ENCODE results near the gene CRX. TPM values are rescaled to one million over a fixed set of nuclear protein-coding genes. Genes with fewer than 3 reads are reported as not detected.
"Not testable (repeated sequence)": the region's sequence is repeated elsewhere in the genome, so short reads cannot be mapped to it uniquely, and the experiment has no call there.

CRX gene
- total and polyA plus RNA-seq, 2 donors (not counting 1 experiment from before 2014, with no cell fraction given) = not detected

- no peak overlapping the region for H2AFZ ChIP-seq (ENCODE audit: low read length)
- no peak overlapping the region for H3K27ac ChIP-seq (ENCODE audit: insufficient read depth, low read length)
- no peaks in the 10 kb centered on the region for H3K27me3 ChIP-seq (ENCODE audit: control insufficient read depth, insufficient read depth, low read length)
- no peak for DNase-seq (ENCODE audit: low read depth in 2 of 2)
- H3K9me3 ChIP-seq (ENCODE audit: control insufficient read depth, insufficient read depth, low read depth, low read length) = no peaks in the 10 kb centered on the region
- peaks cover 3% of the 10 kb centered on the region for H3K4me1 ChIP-seq (ENCODE audit: control insufficient read depth, extremely low read depth, insufficient read depth, low read length)
- H3K79me2 ChIP-seq (ENCODE audit: control insufficient read depth, insufficient read depth, low read length) = peaks cover 31% of the 10 kb centered on the region
- no peaks in the 10 kb centered on the region for H4K20me1 ChIP-seq (ENCODE audit: control insufficient read depth, extremely low read depth, insufficient read depth, low read length)
- TF ChIP-seq CTCF (conservative IDR thresholded peaks at IDR 0.05 in 1 of 2, IDR thresholded peaks at IDR 0.05 in 1 of 2; ENCODE audit: low read depth in 1 of 2, low read length in 2 of 2) (no peak), EZH2 (IDR thresholded peaks at IDR 0.05; ENCODE audit: low read length, missing control alignments) (no peak)
- no peak overlapping the region for H3K9ac ChIP-seq (ENCODE audit: insufficient read depth, low read length)
- H3K36me3 ChIP-seq (ENCODE audit: control insufficient read depth, insufficient read depth, low read length) = peaks cover 12% of the 10 kb centered on the region
- H3K4me3 ChIP-seq (replicated peaks in 1 of 4; ENCODE audit: control extremely low read depth in 1 of 4, insufficient read depth in 1 of 4, low read depth in 3 of 4, low read length in 4 of 4) = peak overlapping the region in 3 of 4 experiments; percentile 85 to 96 (median 86)
- H3K4me2 ChIP-seq (ENCODE audit: extremely low read depth, insufficient read depth, low read length) = peak overlapping the region; percentile 84
Observed at GRCh38 chr19:47780215-47780551, 41.6 kb upstream of the CRX start.

DNA sequence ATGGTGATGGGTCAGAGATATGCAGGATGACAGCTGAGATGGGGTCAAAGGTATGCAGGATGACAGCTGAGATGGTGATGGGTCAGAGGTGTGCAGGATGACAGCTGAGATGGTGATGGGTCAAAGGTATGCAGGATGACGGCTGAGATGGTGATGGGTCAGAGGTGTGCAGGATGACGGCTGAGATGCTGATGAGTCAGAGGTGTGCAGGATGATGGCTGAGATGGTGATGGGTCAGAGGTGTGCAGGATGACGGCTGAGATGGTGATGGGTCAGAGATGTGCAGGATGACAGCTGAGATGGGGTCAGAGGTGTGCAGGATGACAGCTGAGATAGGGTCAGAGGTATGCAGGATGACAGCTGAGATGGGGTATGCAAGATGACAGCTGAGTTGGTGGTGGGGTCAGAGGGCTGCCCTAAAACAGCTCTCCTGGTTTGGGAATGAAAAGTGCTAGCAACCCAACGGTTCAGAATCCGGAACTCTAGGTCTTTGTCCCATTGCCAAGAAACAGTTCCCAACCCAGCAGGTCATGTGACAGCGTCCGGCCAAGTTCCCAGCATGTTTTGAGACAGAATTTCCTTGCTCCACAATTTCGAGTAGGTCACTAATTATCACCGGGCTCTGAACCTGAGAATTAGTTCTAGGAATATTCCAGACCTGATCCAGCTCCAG, 40.0 kb upstream of the CRX start:
- H4K20me1 ChIP-seq (ENCODE audit: control insufficient read depth, extremely low read depth, insufficient read depth, low read length) = no peaks in the 10 kb centered on the region
- no peak overlapping the region for H3K4me3 ChIP-seq (replicated peaks in 1 of 4; ENCODE audit: control extremely low read depth in 1 of 4, insufficient read depth in 1 of 4, low read depth in 3 of 4, low read length in 4 of 4)
- H3K27ac ChIP-seq (ENCODE audit: insufficient read depth, low read length) = no peak overlapping the region
- peaks cover 12% of the 10 kb centered on the region for H3K36me3 ChIP-seq (ENCODE audit: control insufficient read depth, insufficient read depth, low read length)
- H3K9me3 ChIP-seq (ENCODE audit: control insufficient read depth, insufficient read depth, low read depth, low read length) = no peaks in the 10 kb centered on the region
- H3K4me2 ChIP-seq (ENCODE audit: extremely low read depth, insufficient read depth, low read length) = no peak overlapping the region
- no peak for TF ChIP-seq EZH2 (IDR thresholded peaks at IDR 0.05; ENCODE audit: low read length, missing control alignments)
- TF ChIP-seq CTCF (conservative IDR thresholded peaks at IDR 0.05 in 1 of 2, IDR thresholded peaks at IDR 0.05 in 1 of 2; ENCODE audit: low read depth in 1 of 2, low read length in 2 of 2) = no peak
- H3K79me2 ChIP-seq (ENCODE audit: control insufficient read depth, insufficient read depth, low read length) = peaks cover 31% of the 10 kb centered on the region
- no peaks in the 10 kb centered on the region for H3K27me3 ChIP-seq (ENCODE audit: control insufficient read depth, insufficient read depth, low read length)
- no peak overlapping the region for H3K9ac ChIP-seq (ENCODE audit: insufficient read depth, low read length)
- no peak overlapping the region for H2AFZ ChIP-seq (ENCODE audit: low read length)
- peaks cover 3% of the 10 kb centered on the region for H3K4me1 ChIP-seq (ENCODE audit: control insufficient read depth, extremely low read depth, insufficient read depth, low read length)
- DNase-seq (ENCODE audit: low read depth in 2 of 2) = no peak

DNA sequence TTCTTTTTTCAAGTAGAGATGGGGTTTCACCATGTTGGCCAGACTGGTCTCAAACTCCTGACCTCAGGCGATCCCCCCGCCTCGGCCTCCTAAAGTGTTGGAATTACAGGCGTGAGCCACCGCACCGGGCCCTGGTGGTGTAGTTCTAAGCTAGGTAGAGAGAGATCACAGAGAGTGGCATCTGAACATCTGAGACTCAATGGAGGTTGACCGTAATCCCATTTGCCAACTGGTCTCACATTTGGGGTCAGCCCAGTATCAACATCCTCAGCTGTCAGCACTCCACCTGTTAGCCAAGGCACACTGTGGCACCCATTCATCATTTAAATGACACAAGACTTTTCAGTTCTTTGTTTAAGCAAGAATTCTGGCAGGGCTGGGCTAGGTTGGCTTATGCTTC, 35.2 kb upstream of the CRX start:
- H3K4me2 ChIP-seq (ENCODE audit: extremely low read depth, insufficient read depth, low read length) = no peak overlapping the region
- H2AFZ ChIP-seq (ENCODE audit: low read length) = no peak overlapping the region
- no peaks in the 10 kb centered on the region for H4K20me1 ChIP-seq (ENCODE audit: control insufficient read depth, extremely low read depth, insufficient read depth, low read length)
- H3K79me2 ChIP-seq (ENCODE audit: control insufficient read depth, insufficient read depth, low read length) = peaks cover 2% of the 10 kb centered on the region
- H3K4me3 ChIP-seq (replicated peaks in 1 of 4; ENCODE audit: control extremely low read depth in 1 of 4, insufficient read depth in 1 of 4, low read depth in 3 of 4, low read length in 4 of 4) = no peak overlapping the region
- H3K36me3 ChIP-seq (ENCODE audit: control insufficient read depth, insufficient read depth, low read length) = peaks cover 4% of the 10 kb centered on the region
- no peak for DNase-seq (ENCODE audit: low read depth in 2 of 2)
- TF ChIP-seq EZH2 (IDR thresholded peaks at IDR 0.05; ENCODE audit: low read length, missing control alignments) (no peak), CTCF (conservative IDR thresholded peaks at IDR 0.05 in 1 of 2, IDR thresholded peaks at IDR 0.05 in 1 of 2; ENCODE audit: low read depth in 1 of 2, low read length in 2 of 2) (no peak)
- H3K27me3 ChIP-seq (ENCODE audit: control insufficient read depth, insufficient read depth, low read length) = no peaks in the 10 kb centered on the region
- H3K9ac ChIP-seq (ENCODE audit: insufficient read depth, low read length) = no peak overlapping the region
- no peaks in the 10 kb centered on the region for H3K4me1 ChIP-seq (ENCODE audit: control insufficient read depth, extremely low read depth, insufficient read depth, low read length)
- H3K9me3 ChIP-seq (ENCODE audit: control insufficient read depth, insufficient read depth, low read depth, low read length) = no peaks in the 10 kb centered on the region
- no peak overlapping the region for H3K27ac ChIP-seq (ENCODE audit: insufficient read depth, low read length)

GRCh38 chr19:47787307-47787706, 34.4 kb upstream of the CRX start:
- H3K9me3 ChIP-seq (ENCODE audit: control insufficient read depth, insufficient read depth, low read depth, low read length); H3K27me3 ChIP-seq (ENCODE audit: control insufficient read depth, insufficient read depth, low read length); H3K9ac ChIP-seq (ENCODE audit: insufficient read depth, low read length); H3K4me1 ChIP-seq (ENCODE audit: control insufficient read depth, extremely low read depth, insufficient read depth, low read length); H4K20me1 ChIP-seq (ENCODE audit: control insufficient read depth, extremely low read depth, insufficient read depth, low read length); H3K36me3 ChIP-seq (ENCODE audit: control insufficient read depth, insufficient read depth, low read length); H3K4me3 ChIP-seq (replicated peaks in 1 of 4; ENCODE audit: control extremely low read depth in 1 of 4, insufficient read depth in 1 of 4, low read depth in 3 of 4, low read length in 4 of 4); H3K27ac ChIP-seq (ENCODE audit: insufficient read depth, low read length); H2AFZ ChIP-seq (ENCODE audit: low read length); DNase-seq (ENCODE audit: low read depth in 2 of 2); H3K79me2 ChIP-seq (ENCODE audit: control insufficient read depth, insufficient read depth, low read length); H3K4me2 ChIP-seq (ENCODE audit: extremely low read depth, insufficient read depth, low read length): not testable (repeated sequence)

GRCh38 chr19:47789811-47790210, 31.9 kb upstream of the CRX start:
- H3K9ac ChIP-seq (ENCODE audit: insufficient read depth, low read length); H2AFZ ChIP-seq (ENCODE audit: low read length); H3K9me3 ChIP-seq (ENCODE audit: control insufficient read depth, insufficient read depth, low read depth, low read length); H3K27me3 ChIP-seq (ENCODE audit: control insufficient read depth, insufficient read depth, low read length); H4K20me1 ChIP-seq (ENCODE audit: control insufficient read depth, extremely low read depth, insufficient read depth, low read length); H3K4me1 ChIP-seq (ENCODE audit: control insufficient read depth, extremely low read depth, insufficient read depth, low read length); H3K4me3 ChIP-seq (replicated peaks in 1 of 4; ENCODE audit: control extremely low read depth in 1 of 4, insufficient read depth in 1 of 4, low read depth in 3 of 4, low read length in 4 of 4); H3K36me3 ChIP-seq (ENCODE audit: control insufficient read depth, insufficient read depth, low read length); H3K4me2 ChIP-seq (ENCODE audit: extremely low read depth, insufficient read depth, low read length); DNase-seq (ENCODE audit: low read depth in 2 of 2); H3K79me2 ChIP-seq (ENCODE audit: control insufficient read depth, insufficient read depth, low read length); H3K27ac ChIP-seq (ENCODE audit: insufficient read depth, low read length): not testable (repeated sequence)
